Fibroblast of pulmonary artery (primary cell): ENCODE measurements around the gene PHF14.
"Not testable (repeated sequence)": the region's sequence is repeated elsewhere in the genome, so short reads cannot be mapped to it uniquely, and the experiment has no call there.

Source experiments
- DNase-seq: peaks from one replicate; pipeline ENCODE4 v3.0.0-alpha.2; 2010; ENCODE audit warnings: low read depth
- H3K4me3 ChIP-seq: replicated peaks from 2 replicates; pipeline ENCODE4 v1.5.1; 2011; ENCODE audit warnings: low read depth, mild to moderate bottlenecking, control low read depth, low read length, moderate library complexity
- TF ChIP-seq, protein P1 (sequence below): IDR thresholded peaks from 2 replicates; pipeline ENCODE4 v1.5.1; 2011; ENCODE audit warnings: mild to moderate bottlenecking, control low read depth, low read length, inconsistent platforms; ENCODE audit errors: missing control alignments

PHF14 gene

DNA sequence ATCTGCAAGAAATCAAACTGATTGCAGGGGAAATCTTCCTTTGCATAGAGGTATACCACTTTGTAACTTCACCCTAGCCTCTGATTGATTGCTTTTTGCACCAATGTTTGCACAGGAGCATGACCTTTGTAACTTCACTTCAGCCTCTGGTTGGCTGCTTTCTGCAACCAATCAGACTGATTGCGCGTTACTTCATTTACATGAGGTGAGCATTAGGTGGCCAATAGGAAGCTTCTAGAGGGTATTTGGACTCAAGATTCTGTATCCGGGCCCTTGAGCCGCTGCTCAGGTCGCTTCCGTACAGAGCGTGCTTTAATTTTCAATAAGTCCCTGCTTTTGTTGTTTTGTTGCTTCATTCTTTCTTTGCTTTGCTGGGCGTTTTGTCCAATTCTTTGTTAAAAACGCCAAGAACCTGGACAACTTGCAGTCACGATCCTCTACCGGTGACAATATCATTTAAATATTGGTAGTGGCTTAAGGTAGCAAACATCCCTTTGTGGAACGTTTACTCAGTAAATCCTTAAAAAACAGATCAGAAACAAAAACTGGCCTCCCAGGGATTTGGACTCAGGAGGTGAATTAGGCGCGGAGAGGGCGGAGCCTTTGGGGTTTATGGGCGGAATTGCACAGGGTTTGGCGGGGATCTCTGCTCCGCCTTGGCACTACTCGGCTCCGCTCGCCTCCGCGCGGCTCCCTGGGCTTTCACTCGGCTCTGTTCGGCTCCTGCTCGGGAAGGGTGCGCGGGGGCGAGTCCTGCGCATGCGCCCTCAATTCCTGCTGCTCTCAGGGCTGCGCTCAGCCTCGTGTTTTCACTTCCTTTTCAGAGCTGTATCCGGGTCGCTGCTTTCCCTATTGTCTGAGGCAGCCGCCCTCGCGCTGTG lies at the start of gene PHF14:
Gene PHF14, plus strand, starts transcription at position 812 of the 881 bp plus-strand sequence. CDS start 452 bp downstream, outside the sequence.
- H3K4me3 ChIP-seq: peak within 1 kb of the TSS; percentile 75
- peak; percentile 98 for DNase-seq
- TF ChIP-seq, protein P1, sequence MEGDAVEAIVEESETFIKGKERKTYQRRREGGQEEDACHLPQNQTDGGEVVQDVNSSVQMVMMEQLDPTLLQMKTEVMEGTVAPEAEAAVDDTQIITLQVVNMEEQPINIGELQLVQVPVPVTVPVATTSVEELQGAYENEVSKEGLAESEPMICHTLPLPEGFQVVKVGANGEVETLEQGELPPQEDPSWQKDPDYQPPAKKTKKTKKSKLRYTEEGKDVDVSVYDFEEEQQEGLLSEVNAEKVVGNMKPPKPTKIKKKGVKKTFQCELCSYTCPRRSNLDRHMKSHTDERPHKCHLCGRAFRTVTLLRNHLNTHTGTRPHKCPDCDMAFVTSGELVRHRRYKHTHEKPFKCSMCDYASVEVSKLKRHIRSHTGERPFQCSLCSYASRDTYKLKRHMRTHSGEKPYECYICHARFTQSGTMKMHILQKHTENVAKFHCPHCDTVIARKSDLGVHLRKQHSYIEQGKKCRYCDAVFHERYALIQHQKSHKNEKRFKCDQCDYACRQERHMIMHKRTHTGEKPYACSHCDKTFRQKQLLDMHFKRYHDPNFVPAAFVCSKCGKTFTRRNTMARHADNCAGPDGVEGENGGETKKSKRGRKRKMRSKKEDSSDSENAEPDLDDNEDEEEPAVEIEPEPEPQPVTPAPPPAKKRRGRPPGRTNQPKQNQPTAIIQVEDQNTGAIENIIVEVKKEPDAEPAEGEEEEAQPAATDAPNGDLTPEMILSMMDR: no peak

GRCh38 chr7:10924370-10924769 lies 49.3 kb upstream of the PHF14 start:
- no peak overlapping the region for H3K4me3 ChIP-seq
- TF ChIP-seq, protein P1: no peak
- no peak for DNase-seq

DNA sequence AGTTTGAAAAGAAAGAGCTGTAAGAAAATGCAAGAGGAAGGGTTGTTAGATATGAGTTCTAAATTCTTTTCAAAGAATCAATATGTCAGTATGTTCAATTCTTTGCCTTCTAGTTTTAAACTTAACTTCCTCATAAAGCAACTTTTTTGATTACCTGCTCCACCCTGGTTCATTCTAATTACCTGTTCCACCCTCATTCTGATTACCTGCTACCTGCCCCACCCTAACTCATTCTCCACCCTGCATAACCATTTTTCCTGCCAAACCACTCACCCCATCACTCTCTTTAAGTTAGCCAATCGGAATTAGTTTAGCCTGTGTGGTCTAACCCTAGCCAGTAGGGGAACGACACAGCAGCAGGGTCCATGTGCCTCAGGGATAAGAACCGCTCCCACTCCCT lies 45.5 kb upstream of the PHF14 start:
- H3K4me3 ChIP-seq, DNase-seq: not testable (repeated sequence)

DNA sequence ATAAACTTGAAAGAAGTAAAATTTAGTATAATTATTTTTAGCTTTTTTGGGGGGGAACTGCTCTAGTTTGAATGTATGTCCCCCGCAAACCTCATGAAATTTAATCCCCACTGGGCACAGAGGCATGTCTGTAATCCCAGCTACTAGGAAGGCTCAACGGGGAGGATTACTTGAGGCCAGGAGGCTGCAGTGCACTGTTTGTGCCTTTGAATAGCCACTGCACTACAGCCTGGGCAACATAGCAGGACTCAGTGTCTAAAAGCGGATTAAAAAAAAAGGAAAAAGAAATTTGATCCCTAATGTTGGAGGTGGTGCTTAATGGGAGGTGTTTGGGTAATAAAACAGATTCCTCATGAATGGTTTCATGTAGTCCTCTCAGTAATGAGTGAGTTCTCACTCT lies 43.1 kb upstream of the PHF14 start:
- DNase-seq: no peak
- TF ChIP-seq, protein P1: no peak
- no peak overlapping the region for H3K4me3 ChIP-seq

DNA sequence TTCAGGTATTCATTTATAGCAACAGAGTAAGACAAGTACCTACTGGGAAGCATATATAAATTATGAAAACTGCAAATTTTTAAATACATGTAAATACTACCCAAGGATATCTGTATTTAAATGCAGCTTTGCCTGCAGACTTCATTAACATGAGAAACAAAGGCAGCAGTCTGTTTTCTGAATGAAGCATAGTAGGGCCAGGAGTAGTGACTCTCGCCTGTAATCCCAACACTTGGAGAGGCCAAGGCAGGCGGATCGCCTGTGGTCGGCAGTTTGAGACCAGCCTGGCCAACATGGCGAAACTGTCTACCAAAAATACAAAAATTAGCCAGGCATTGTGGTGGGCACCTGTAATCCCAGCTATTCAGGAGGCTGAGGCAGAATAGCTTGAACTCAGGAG lies 42.5 kb upstream of the PHF14 start:
- H3K4me3 ChIP-seq: no peak overlapping the region
- TF ChIP-seq, protein P1: no peak
- no peak for DNase-seq

DNA sequence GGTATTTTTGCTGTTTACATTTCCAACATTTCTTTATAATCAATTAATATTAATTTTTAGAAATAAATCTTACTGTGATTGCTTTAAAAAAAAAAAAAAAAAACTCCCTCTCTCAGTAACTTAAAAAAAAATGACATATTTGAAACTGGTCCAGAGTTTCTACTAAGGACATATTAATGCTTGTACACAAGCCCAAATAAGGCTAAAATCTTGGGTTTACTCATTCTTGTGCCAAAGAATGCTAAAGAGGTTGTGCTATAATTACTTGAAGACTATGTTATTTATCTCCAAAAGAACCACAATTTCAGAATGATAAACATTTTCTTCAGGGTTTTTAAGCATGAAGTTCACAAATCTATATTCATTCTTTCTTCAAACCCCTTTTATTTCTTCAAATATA lies 39.4 kb upstream of the PHF14 start:
- no peak overlapping the region for H3K4me3 ChIP-seq
- TF ChIP-seq, protein P1: no peak
- DNase-seq: peak; percentile 84

- DNase-seq: no peak
- TF ChIP-seq, protein P1: no peak
- H3K4me3 ChIP-seq: peak overlapping the region; percentile 84
Measured at GRCh38 chr7:10939237-10939910, 34.3 kb upstream of the PHF14 start.
